Measurements from ENCODE around the gene HSD17B3. TPM values are rescaled to one million over a fixed set of nuclear protein-coding genes. Genes with fewer than 3 reads are reported as not detected.
A peak's percentile ranks its signal among the peaks of the same experiment; 100 is the strongest.
"Not testable (repeated sequence)": the region's sequence is repeated elsewhere in the genome, so short reads cannot be mapped to it uniquely, and the experiment has no call there.

The HSD17B3 gene
- total RNA-seq, 1 donor from 2014 or later: not detected

DNA sequence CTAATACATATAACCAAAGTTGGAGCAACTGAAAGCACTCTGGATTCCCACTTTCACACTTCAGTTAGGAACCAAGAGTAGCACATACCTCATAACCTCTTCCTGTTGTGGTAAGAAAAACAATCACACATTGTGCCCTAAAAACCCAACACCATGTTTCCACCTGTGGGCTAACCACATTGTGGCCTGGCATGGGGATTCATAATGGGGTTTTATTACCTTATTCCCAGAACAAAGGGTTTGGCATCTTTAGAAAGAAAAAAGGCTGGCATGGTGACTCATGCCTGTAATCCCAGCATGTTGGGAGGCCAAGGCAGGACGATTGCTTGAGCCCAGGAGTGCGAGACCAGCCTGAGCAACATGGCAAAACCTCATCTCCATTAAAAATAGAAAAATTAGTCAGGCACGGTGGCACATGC, 60.6 kb downstream of the HSD17B3 start:
- TF ChIP-seq, protein P1, sequence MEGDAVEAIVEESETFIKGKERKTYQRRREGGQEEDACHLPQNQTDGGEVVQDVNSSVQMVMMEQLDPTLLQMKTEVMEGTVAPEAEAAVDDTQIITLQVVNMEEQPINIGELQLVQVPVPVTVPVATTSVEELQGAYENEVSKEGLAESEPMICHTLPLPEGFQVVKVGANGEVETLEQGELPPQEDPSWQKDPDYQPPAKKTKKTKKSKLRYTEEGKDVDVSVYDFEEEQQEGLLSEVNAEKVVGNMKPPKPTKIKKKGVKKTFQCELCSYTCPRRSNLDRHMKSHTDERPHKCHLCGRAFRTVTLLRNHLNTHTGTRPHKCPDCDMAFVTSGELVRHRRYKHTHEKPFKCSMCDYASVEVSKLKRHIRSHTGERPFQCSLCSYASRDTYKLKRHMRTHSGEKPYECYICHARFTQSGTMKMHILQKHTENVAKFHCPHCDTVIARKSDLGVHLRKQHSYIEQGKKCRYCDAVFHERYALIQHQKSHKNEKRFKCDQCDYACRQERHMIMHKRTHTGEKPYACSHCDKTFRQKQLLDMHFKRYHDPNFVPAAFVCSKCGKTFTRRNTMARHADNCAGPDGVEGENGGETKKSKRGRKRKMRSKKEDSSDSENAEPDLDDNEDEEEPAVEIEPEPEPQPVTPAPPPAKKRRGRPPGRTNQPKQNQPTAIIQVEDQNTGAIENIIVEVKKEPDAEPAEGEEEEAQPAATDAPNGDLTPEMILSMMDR (IDR thresholded peaks at IDR 0.05): no peak
- ATAC-seq (ENCODE audit: low read depth) (no peak), DNase-seq (no peak)
- peaks cover 28% of the 10 kb centered on the region for H3K27me3 Mint-ChIP-seq
- CTCF ChIA-PET: no interaction called here
- intact Hi-C loops (cut with micrococcal nuclease): no loop called here
- no peaks in the 10 kb centered on the region for H3K4me1 Mint-ChIP-seq
- no peak overlapping the region for H3K4me3 Mint-ChIP-seq
- H3K9me3 Mint-ChIP-seq: no peaks in the 10 kb centered on the region
- POLR2A ChIA-PET: no interaction called here
- H3K27ac Mint-ChIP-seq: no peak overlapping the region
- no peaks in the 10 kb centered on the region for H3K36me3 Mint-ChIP-seq (ENCODE audit: low read depth)

DNA sequence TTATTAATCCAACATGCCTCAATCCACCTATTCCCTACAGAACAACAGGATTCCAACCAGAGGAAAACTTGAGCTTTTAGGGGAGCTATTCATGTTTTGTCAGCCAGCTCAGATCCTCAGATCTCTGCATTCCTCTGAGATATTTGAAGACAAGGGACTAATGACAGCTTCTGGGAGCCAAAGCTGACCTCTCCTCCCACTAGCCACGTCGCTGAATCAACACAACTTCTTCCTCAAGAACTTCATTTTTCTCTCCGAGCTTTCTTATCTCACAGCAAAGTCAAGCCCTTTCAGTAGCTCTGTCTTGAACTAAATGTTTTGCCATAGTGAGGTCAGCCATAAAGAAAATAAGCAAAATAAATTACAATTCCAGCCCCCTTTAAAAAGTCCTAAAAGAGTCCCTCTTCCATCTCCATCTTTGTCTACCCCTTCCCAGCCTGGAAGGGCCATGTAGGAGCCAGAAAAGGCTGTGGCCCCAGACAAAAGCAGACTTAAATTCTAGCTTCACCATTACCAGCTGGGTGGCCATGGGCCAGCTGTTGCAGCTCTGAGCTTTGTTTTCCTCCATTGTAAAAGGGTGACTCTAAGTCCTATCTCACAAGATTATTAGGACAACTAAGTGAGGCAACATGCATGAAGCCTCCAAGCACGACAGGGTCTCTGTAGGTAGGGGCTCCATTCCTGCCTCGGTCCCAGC, 65.0 kb downstream of the HSD17B3 start:
- intact Hi-C loops (cut with micrococcal nuclease): no loop called here
- Mint-ChIP-seq H3K9me3 (no peaks in the 10 kb centered on the region), H3K4me1 (no peaks in the 10 kb centered on the region), H3K36me3 (ENCODE audit: low read depth) (no peaks in the 10 kb centered on the region), H3K27ac (no peak overlapping the region), H3K4me3 (no peak overlapping the region), H3K27me3 (peaks cover 22% of the 10 kb centered on the region)
- POLR2A ChIA-PET: no interaction called here
- TF ChIP-seq, protein P1 (IDR thresholded peaks at IDR 0.05): no peak
- ATAC-seq (ENCODE audit: low read depth): no peak
- CTCF ChIA-PET: interaction anchor here (1.4 kb wide), 1 partner anchor 19 kb away, joined by 4 read pairs; no protein-coding TSS in a partner anchor
- no peak for DNase-seq

DNA sequence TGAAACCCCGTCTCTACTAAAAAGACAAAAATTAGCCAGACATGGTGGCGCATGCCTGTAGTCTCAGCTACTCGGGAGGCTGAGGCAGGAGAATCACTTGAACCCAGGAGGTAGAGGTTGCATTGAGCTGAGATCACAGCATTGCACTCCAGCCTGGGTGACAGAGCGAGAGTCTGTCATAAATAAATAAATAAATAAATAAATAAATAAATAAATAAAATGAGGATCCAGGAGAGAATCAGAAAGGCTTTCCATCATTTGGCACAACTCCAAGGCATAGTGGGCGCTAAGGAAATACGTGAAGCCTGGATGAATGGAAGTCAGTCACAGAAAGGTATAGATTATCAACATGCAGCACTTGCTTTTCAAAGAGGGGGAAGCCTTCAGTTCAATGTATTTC, 65.6 kb downstream of the HSD17B3 start:
- H3K9me3 Mint-ChIP-seq; H3K27ac Mint-ChIP-seq; ATAC-seq (ENCODE audit: low read depth); H3K36me3 Mint-ChIP-seq (ENCODE audit: low read depth); intact Hi-C loops (cut with micrococcal nuclease); H3K4me1 Mint-ChIP-seq; POLR2A ChIA-PET; H3K4me3 Mint-ChIP-seq; DNase-seq: not testable (repeated sequence)
- CTCF ChIA-PET: interaction anchor here (1.4 kb wide), 1 partner anchor 19 kb away, joined by 4 read pairs; no protein-coding TSS in a partner anchor
- peaks cover 22% of the 10 kb centered on the region for H3K27me3 Mint-ChIP-seq

DNA sequence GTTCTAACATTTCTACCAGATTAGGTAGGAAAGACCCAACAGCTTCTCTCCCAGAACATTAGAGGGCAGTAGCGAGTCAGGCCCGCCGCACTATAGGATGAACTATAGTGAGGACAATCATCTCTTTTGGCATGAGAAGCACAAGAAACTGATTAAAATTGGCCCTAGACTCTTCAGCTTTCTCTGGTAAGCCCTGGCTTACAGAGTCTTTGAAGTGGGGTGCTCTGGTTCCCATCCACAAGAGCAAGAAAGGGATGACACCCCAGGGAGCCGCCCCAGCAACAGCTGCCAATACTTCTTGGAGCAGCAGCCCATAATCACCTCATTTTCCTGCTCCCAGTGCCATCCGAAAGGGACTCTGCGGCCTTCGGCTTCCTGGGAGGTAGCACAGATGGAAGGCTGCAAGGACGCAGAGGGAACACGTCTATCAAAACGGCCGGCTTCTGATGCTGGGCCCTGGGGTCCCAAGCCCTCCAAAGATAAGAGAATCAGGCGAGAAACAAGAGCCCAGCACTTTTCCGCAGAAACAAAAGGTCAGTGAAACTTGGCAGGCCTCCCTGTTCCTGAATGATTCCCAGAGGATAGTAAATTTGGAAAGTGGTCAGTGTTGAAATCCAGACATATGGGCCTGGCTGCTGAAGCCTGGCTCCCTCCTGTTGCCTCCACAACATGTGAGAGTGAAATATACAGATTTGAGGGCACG, 69.3 kb downstream of the HSD17B3 start:
- peaks cover 21% of the 10 kb centered on the region for H3K27me3 Mint-ChIP-seq
- POLR2A ChIA-PET: no interaction called here
- peak; percentile 57 for ATAC-seq (ENCODE audit: low read depth)

DNA sequence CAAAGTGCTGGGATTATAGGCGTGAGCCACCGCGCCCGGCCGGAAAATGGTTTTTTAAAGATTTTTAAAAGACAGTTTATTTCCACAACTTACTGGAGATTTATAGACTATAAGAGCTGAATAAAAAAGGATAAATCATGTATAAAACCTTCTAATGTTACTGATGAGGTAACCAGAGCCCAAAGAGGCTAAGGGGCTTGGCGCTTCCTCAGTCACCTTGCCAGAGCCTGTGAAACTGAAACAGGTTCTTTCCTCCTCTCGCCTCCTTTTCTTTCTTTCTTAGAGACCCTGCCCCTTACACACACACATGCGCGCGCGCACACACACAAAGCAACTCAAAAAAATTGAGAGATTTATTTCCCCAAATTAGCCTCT, 69.8 kb downstream of the HSD17B3 start:
- intact Hi-C loops (cut with micrococcal nuclease): loop anchor here (2.0 to 5.0 kb wide), 3 partner anchors 85 to 435 kb away; no protein-coding TSS in a partner anchor
- H3K4me3 Mint-ChIP-seq: no peak overlapping the region
- ChIA-PET CTCF (interaction anchor here (0.9 kb wide), 2 partner anchors 85 to 436 kb away, joined by 3 to 5 read pairs; no protein-coding TSS in a partner anchor), POLR2A (no interaction called here)
- H3K4me1 Mint-ChIP-seq: no peaks in the 10 kb centered on the region
- no peak overlapping the region for H3K27ac Mint-ChIP-seq
- no peaks in the 10 kb centered on the region for H3K36me3 Mint-ChIP-seq (ENCODE audit: low read depth)
- DNase-seq (no peak), ATAC-seq (ENCODE audit: low read depth) (no peak)
- peaks cover 3% of the 10 kb centered on the region for H3K9me3 Mint-ChIP-seq
- H3K27me3 Mint-ChIP-seq: peaks cover 21% of the 10 kb centered on the region
- TF ChIP-seq, protein P1 (IDR thresholded peaks at IDR 0.05): no peak

More for the DNA sequence above, 69.3 kb downstream of the HSD17B3 start:
- intact Hi-C loops (cut with micrococcal nuclease): loop anchor here (2.0 to 5.0 kb wide), 3 partner anchors 84 to 434 kb away; no protein-coding TSS in a partner anchor
- Mint-ChIP-seq H3K4me1 (no peaks in the 10 kb centered on the region), H3K9me3 (peaks cover 3% of the 10 kb centered on the region), H3K36me3 (ENCODE audit: low read depth) (no peaks in the 10 kb centered on the region), H3K27ac (no peak overlapping the region), H3K4me3 (no peak overlapping the region)
- TF ChIP-seq, protein P1 (IDR thresholded peaks at IDR 0.05): no peak
- no peak for DNase-seq
- CTCF ChIA-PET: interaction anchor here (0.9 kb wide), 2 partner anchors 85 to 435 kb away, joined by 3 to 5 read pairs; no protein-coding TSS in a partner anchor

Data from activated B cell treated with CpG ODN at 0.5 μM for 24 hours (primary cell).